HG02588 (cell line): ENCODE measurements around the gene WT1.

Source experiments
- ATAC-seq: cut with Tn5 transposase; IDR thresholded peaks from one replicate; pipeline ENCODE4 v1.9.1; 2021; ENCODE audit warnings: mild to moderate bottlenecking, moderate library complexity; ENCODE audit not compliant: unreplicated experiment

WT1 gene

DNA sequence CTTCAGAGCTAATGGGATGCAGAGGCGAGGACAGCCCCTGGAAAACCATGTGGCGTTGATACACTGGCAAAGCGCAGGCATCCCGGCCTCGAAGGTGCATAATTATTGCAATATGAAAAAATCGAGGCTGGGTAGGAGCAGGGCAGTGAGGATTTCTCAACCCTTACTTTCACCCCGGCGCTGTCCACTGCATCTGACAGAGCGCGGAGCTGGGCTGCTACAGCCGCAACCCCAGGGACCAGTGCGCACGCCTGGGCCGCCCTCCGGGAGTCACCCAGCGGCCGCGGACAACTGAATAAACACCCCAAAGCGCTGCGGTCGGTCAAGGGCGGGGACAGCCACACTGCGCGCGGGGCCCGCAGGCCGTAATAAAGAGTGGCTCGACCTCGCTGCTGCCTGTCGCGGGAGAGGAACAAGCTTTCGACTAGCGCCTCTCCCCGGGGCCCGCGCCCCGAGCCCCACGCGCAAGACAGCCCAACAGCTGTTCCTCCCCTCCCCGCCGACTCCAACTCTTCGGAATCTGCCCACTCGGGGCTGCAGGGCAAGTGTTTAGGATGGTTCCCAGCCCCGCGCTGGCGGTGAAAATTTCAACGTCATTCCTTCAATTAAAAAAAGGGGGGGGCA lies 3.6 kb upstream of the WT1 start:
- ATAC-seq = no peak

DNA sequence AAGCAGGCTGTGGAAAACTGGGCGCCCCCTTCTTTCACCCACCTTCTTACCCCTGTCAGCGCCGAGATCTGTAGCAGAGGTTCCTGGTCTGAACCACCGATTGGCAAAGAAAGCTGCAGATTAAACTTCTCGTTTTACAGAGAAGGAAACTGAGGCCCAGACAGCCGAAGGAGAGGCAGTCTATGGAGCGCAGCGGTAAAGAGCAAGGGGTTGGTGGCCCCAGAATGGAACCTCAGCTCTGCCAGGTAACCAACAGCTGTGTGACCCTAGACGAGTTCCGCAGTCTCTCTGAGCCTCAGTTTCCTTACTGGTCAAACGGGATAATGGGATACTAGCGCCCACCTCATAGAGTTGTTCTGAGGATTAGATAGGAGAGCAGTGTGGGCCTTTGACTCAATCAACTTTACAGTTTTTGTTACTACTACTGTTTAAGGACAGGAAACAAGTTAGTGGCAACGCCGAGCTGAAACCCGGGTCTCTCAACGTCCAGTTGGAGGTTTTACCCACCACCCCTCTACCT lies 3.1 kb upstream of the WT1 start:
- no peak for ATAC-seq

DNA sequence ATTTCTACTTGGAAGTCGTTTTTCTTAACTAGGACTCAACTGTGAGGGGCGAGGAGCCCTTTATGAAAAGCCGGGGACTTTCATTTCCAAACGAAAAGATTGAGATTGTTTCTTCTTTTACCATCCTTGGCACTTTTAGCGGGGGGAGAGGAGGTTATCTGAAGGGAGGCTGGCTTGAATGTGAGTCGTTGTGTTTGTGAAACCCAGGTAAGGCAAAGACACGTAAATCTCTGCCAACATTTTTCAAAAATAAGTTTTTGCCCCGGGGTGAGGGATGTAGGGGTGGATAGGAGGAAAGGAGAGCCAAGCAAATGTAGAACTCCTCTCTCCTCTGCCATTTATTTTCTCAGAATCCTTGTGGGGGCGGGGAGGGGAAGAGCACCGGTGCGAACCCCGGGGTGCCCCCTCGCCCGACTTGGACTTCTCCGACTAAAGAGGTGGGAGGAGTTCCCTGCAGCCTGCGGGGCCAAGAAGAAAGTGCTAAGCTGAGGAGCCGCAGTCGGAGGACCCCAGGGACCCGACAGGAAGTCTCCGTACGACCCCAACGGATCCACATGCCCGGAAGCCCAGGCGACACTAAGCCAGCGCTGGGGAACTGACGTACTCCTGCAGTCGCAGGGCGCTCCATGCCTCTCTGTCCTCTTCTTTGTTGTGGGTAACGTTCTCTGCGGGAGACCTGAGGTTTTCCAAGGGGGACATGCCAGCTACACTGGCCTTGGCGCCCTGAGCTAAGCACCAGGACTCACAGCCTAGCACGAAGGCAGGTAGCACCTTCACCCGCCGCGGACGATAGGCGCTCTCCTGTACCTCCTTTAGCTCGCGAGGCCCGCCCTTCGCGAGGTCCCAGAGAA lies 2.4 kb upstream of the WT1 start:
- ATAC-seq = no peak

DNA sequence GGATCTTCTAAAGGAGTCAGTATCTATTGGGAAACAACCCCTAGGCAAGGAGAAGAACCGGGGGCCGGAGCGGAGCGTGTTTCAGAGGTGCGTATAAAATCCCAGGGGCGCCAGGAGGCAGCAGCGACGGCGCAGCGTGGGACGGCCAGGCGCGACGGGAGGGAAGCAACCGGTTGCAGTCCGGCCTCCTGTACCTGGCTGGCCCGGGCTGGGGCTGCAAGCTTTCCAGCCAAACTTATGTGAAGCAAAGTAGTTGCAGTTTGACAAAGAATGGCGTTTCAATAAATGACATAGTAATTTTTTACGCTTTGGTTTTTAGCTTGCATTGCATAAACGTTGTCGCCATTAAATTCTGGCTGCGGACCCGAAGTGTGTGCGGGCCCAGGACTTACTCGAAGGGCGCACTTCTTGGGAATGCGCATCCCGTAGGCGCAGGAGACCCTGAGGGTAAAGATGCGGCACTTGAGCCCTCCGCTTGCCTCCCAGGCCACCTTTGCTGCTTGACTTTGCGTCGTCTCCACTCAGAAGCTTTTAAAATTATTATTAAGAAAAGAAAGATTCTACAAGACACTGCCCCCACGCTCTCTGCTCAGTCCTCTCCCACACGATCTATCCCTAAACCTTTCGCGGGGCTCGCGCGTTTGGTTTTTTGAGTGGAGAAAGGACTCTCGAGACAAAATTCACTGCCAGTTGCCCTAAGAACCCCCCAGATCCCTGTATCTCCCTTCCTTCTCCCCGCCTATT lies 1.6 kb upstream of the WT1 start:
- ATAC-seq = no peak

DNA sequence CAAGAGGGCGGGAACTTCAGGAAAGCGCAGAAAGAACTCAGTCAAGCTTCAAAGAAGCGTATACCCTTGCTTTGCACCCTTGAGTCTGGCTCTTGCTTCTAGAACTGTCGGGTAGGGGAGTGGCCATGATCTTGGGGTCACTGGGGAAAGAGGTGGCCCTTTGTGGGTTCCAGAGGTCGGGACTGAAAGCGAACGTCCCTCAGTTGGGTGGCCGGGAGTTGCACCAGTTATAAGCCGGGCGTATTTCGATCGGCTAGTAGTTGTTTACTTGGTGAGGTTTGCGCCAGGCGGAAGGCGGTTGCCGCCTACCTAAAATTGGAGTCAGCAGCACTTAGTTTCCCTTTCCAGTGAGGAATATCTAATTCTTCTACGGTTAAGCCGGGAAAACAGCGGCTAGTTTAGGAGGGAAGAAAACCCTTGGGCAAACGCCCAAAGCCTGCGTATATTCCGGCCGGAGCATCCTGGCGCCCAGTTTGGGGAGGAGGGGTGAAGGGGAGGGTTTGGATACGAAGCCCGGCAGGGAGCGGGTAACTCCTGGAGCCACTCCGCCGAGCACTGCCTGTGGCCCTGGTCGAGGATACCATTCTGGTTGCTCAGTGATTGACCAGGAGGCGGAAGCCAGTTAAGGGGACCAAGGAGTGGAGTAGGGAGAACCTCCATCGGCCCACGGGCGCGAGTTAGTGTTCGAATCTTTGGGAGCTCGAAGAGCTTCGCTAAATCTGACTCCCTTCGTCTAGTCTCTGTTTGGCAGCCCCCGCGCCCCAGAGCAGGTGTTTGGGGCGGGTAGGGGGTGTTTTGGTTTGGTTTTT lies 807 bp upstream of the WT1 start:
- no peak for ATAC-seq

DNA sequence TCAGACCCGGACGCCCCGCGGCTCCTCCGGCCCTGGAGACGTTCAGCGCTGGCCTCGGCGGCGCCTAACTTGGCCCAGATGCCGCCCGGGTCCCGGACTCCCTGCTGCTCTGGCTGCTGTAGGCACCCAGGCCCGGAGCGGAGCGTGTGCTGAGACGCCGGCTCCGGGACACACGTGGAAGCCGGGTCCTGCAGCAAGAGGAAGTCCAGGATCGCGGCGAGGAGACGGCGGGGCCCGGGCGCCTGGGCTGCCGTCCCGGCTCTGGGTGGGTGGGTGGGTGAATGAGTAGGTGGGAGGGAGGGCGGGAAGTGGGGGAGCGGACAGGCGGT lies 223 bp downstream of the WT1 start:
- ATAC-seq = no peak

DNA sequence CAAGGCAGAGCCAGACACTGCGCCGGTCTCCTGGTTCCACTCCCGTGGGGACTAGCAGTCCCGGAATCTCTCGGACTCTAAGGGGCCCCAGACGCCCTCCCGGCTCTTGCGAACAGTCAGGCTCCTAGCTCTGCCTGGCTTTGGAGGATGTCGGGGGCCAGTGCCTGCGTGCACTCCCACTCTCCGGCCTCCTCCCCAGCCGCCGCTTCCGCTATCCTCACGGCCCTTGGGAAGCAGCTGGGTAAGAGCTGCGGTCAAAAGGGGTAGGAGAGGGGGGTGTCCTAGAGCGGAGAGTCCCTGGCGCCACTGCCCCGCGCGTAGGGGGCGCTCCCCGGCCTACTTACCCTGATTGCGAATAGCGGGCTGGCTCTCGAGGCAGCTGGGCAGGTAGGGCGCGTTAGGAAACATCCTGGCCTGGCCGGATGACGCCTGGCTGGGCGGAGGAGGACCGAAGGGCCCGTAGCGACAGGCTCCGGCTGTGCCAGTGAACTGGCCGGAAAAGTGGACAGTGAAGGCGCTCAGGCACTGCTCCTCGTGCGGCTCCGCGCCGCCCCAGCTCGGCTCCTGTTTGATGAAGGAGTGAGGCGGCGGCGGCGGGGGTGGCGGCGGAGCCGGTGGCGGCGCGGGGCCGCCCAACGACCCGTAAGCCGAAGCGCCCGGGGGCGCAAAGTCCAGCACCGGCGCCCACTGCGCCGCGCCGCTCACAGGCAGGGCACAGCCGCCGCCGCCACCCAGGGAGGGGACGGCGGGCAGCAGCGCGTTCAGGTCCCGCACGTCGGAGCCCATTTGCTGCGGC lies 785 bp downstream of the WT1 start:
- no peak for ATAC-seq

DNA sequence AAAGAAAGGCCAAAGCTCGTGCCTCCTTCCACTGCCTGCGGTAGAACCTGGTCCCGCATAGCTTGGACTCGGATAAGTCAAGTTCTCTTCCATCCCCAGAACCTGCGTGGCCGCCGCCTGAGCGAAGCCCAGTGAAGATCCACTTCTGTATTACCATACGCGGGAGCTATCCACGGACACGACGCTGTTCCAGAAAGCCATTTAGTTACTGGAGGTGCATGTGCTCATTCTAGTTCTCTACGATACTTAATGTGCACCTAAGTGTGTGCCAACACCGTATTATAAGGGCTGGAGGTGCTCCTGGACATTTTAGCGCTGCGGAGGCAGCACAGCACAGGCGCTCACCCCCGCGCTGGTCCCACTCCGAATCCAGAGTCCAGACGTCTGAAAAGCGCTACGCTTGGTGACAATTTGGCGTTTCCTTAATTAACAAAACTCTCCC lies 1.4 kb downstream of the WT1 start:
- no peak for ATAC-seq

DNA sequence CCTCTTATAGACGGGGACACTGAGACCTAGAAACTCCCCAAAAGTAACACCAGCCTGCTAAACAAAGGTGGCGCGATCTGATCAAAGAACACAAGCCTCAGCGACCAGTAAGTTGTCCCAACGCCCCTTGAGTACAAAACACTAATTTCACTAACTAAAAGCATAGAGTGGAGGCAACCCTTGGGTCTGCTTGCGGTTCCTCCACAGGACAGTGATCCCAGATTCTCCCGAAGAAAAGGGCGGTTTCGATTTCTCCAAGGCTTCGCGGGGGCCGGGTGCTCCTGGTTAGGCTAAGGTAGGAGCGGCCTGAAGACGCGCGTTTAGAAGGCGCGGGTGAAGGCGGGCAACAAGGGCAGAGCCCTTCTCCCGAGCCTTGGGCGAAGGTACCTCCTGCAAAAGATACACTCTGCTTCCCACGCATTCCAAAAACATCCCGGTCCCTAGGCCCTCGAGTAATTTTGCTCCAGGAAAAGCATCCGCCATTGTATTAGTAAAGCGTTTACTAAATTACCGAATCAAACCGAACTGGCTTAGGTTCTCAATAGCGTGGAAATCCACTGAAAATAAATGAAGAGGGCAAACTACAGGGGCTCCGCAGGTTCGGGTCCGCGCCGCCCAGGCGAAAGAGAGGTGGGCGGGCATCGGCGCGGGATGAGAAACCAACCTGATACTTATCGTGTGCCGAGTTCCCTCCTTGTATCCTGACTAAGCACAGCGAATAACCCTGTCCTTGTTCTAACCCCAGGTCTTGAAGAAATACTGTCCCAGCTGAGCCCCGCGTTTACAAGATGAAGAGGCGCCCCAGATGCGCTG lies 2.0 kb downstream of the WT1 start:
- no peak for ATAC-seq

DNA sequence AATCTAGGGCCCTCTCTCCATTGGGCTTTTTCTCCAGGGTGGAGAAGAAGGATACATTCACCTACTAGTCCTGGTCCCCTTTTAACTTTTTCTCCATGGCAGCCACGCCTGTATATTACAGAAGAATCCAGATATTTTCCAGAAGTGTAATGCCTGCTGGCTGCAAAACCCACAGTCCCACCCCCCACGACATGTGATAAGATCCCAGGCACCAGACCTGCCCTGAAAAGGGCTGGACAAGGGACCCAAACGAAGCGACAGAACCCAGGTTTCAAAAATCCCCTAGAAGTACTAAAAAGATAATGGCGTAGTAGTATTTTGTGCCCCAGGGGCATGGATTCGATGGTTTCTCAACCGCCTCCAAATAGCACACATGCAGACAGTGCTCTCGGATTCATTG lies 2.8 kb downstream of the WT1 start:
- ATAC-seq = no peak

DNA sequence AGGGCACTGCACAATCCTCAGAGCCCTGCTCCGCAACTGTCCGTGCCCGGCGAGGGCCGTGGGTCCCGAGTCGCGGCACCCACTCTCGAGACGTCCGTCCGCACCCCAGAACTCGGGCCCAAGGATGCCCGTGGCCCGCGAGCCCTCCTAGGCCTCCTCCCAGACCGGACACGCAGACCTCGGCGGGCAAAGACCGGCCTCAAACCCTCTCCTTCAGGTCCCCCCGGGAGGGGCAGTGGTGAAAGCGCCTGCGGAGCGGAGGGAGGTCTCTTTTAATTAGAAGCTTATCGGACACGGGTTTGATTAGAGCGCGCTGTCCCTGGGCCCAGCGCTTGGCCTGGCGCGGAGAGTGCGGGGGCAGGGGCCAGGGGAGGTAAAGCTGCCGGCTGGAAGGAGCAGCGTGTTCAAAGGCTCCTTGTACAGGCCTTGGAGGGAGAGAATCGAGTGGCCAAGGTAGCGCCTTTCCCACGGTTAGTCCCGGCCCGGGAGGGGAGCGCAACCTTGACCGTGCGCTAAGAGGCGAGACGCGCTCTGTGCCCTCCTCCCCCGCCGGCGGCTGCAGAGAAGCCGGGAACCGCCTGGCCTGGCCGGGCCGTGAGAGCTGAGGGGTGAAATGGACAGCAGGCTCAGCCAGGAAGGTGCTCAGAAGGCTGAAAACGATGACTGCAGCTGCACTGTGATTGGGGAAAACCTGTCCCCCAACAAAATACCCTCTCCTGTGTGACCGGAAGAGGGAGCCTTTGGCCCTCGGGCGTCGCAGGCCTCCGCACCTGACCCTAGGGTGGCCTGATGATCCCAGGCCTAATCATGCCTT lies 4.6 kb downstream of the WT1 start:
- no peak for ATAC-seq

DNA sequence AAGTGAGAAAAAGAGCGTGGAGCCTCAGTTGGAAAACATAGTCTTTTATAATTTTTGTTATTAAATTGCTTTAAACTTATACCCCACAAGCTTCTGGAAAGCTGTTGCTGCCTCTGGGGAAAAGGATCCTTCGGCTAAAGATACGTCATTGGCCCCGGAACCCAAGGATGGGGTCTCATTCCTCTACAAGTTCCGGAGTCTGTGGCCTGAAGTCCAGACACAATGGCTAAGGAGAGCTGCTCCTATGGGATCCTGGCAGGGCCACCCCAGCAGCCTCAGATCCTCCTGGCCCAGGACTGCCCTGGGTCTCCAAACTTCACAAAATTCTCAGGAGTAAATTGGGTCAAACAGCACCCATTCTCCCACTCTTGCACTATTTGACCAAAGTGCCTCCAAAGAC lies 5.9 kb downstream of the WT1 start:
- ATAC-seq = no peak

DNA sequence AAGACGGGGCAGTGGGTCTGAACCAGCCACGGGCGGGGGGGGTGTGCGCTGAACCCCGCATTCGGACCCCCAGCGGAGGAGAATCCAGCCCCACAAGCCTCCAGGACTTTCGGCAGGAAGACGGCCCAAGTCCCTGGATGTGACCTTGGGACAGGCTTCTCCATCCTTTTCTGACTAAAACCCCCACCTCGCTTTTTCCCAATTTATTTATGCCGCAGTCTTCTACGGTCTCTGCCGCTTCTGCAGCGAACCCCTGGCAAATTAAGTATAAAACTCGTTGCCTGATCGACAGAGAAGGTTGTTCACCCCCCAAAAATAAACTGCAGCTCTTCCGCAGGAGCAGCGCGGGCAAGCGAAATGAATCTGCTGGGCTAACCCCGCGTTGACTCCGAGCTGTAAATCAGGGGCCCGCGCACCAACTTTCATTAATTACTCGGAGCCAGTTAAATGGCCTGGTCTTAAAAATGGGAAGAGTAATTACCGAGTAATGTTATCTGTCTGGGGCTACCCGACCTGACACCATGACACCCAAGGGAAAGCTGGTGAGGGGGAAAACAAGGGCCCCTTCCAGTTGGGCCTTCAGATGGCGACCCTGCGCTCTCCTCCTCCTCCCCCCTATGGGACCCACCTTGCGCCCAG lies 6.6 kb downstream of the WT1 start:
- no peak for ATAC-seq

DNA sequence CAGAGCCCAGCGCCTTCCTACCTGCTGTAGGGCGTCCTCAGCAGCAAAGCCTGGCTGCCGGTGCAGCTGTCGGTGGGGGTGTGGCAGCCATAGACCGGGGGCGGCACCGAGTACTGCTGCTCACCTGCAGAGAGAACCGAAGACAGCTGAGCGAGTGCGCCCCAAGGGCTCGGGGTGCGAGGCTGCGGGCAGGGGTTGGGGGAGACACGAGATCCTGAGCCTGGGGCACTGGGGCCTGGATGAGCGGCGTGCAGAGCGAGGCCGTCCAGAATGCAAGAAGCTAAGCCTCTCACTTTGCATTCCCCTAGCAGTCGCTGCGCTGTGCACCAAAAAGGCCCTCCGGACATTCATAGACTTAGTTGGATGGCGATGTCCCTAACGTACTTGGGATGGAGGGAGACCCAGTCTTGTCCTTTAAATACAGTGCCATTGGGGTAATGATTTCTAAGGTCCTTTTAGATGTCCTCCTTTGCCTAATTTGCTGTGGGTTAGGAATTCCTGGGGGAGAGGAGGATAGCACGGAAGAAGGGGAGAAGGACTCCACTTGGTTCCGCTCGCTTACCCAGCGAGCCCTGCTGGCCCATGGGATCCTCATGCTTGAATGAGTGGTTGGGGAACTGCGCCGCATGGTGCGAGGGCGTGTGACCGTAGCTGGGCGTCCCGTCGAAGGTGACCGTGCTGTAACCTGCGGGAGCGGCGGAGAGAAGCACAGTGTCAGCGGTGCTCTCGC lies 7.2 kb downstream of the WT1 start:
- no peak for ATAC-seq

DNA sequence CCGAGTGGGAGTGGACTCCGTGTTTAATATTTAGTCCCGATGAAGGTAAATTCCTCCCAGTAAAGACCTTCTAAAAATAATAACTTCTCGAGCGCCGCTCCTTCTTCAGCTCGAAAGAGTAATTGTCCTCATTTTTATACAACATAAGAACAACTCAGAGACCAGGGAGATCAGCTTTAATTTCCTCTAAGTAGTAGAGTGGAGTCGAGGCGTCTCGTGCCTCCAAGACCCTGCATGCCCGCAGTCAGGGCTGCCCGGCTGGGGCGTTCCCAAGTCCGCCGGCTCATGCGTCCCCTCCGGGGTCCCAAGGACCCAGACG lies 7.8 kb downstream of the WT1 start:
- no peak for ATAC-seq

DNA sequence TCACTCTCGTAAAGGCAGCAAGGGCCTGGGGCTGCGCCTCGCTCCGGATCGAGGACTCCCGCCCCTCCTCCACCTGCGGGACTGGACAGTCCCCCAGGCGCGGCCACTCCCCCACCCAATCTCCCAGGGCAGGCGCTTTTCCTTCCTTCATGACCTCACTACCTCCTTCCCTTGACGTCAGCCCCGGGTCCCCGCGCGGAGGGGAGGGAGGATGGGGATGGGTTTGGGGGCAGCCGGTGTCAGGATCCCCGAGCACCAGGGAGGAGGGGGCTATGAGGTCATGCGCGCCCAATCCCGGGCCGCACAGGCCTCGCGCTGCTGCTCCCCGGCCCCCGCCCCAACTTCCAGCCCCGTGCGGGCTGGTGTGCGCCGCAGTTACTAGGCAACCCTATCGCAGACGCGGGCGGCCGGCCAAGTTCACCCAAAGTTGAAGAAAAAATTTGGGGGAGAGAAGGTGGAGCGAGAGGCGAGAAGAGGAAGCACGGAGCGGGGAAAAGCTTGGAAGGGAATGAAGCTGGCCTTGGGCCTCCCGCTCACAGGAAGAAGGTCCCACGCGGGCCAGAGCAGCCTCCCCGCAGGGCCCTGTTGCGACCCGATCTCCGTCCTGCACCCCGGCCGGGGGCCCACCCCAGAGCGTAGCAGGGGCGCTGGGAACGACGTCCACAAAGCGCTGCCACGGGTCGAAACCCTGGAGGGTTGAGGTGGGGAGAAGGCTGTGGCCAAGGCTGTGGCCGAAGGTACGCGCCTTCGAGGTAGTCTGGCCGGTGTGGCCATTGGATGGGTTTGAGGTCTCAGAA lies 8.3 kb downstream of the WT1 start:
- ATAC-seq = no peak

DNA sequence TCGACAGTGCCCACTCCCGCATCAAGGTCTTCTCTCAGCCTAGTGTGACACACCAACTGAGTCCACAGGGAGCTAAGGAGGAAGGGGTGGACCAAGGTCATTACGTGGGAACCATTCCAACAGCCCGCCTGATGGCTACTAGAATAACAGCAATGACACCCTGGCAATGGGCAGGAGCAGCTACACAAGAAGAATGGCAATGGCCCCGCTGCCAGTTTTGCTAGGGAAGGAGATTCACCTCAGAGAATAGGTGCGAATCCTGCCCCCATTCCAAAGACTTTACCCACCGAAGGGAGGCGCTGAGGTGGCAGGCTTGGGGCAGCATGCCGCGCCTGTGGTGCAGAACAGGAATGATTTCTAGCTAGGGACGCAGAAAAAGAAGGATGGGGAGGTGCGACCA lies 9.1 kb downstream of the WT1 start:
- no peak for ATAC-seq
